Measurements from ENCODE around the gene SLC25A17.

GRCh38 chr22:40799008-40799407 lies 20.1 kb downstream of the SLC25A17 start:
- TF ChIP-seq ZNF274 (IDR thresholded peaks at IDR 0.05; ENCODE audit: low read depth, low read length), result no peak
- TF ChIP-seq SUZ12 (IDR thresholded peaks at IDR 0.05; ENCODE audit: extremely low read depth, insufficient read depth, insufficient read length), result no peak
- no peak for TF ChIP-seq YY1 (IDR thresholded peaks at IDR 0.05; ENCODE audit: insufficient read depth, insufficient read length)

Measured in NT2/D1 (cell line).